ENCODE results near the gene MITD1.

DNA sequence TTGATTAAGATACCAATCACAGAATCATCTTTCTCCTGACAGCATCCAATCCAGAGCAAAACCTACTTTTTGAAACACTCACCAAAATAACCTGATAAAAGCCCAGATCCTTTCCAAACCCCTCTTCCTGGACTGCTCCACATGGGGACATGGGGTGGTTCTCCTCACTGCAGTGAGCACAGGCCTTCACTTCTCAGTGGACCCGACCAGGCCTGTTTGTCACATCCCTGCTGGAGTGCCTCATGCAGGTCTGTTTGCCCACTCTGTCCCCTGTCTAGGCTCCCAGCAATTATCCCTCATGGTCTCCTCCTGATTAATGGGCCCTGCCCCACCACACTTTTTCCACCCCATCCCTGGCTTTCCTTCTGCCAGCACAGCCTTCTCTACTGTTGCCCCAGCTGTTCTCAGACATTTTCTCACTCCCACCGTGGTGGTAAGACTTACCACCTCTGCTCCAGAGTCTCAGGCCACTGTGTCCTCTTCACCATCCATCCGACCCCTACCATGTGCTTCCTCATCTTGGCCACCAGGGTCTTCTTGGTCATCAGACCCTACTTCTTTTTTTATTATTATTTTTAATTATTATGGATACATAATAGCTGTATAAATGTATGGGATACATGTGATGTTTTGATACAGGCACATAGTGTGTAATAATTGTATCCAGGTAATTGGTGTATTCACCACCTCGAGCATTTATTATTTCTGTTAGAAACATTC, 21.3 kb upstream of the MITD1 start:
- TF ChIP-seq, protein P1, sequence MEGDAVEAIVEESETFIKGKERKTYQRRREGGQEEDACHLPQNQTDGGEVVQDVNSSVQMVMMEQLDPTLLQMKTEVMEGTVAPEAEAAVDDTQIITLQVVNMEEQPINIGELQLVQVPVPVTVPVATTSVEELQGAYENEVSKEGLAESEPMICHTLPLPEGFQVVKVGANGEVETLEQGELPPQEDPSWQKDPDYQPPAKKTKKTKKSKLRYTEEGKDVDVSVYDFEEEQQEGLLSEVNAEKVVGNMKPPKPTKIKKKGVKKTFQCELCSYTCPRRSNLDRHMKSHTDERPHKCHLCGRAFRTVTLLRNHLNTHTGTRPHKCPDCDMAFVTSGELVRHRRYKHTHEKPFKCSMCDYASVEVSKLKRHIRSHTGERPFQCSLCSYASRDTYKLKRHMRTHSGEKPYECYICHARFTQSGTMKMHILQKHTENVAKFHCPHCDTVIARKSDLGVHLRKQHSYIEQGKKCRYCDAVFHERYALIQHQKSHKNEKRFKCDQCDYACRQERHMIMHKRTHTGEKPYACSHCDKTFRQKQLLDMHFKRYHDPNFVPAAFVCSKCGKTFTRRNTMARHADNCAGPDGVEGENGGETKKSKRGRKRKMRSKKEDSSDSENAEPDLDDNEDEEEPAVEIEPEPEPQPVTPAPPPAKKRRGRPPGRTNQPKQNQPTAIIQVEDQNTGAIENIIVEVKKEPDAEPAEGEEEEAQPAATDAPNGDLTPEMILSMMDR (IDR thresholded peaks at IDR 0.05): peak in 1 of 3 experiments; percentile 24
- TF ChIP-seq POLR2A (IDR thresholded peaks at IDR 0.05): no peak

Data from testis (tissue), 2 donors.